WTC11 (cell line): ENCODE data around the gene PPP1R10.

ENCODE experiments used
- IRF2 ChIP-seq: sonication (generic); formaldehyde crosslinking; IDR thresholded peaks from 2 replicates; pipeline ENCODE4 v1.8.0; 2022; ENCODE audit warnings: low read depth, missing genetic modification reagents, borderline replicate concordance
- JUN ChIP-seq: sonication (generic); formaldehyde crosslinking; IDR thresholded peaks from 2 replicates; pipeline ENCODE4 v1.8.0; 2023; ENCODE audit warnings: mild to moderate bottlenecking, missing genetic modification reagents
- NFE2L1 ChIP-seq: sonication (generic); formaldehyde crosslinking; IDR thresholded peaks from 2 replicates; pipeline ENCODE4 v1.8.1; 2023; ENCODE audit warnings: missing genetic modification reagents
- SP1 ChIP-seq: sonication (generic); formaldehyde crosslinking; conservative IDR thresholded peaks from 2 replicates; pipeline ENCODE4 v1.8.1; 2022; ENCODE audit warnings: missing genetic modification reagents
- TCF7 ChIP-seq: sonication (generic); formaldehyde crosslinking; IDR thresholded peaks from 2 replicates; pipeline ENCODE4 v1.8.0; 2022; ENCODE audit warnings: mild to moderate bottlenecking, low read depth, missing genetic modification reagents, moderate library complexity
- ZBTB21 ChIP-seq: sonication (generic); formaldehyde crosslinking; IDR thresholded peaks from 2 replicates; pipeline ENCODE4 v1.8.1; 2023; ENCODE audit warnings: mild to moderate bottlenecking, missing genetic modification reagents, borderline replicate concordance
- ZNF121 ChIP-seq: sonication (generic); formaldehyde crosslinking; IDR thresholded peaks from 2 replicates; pipeline ENCODE4 v1.8.0; 2023; ENCODE audit warnings: missing genetic modification reagents
- ZNF416 ChIP-seq: fragments of 250-450 bp; sonication (Bioruptor Pico); IDR thresholded peaks from 2 replicates; pipeline ENCODE4 v1.9.0; 2021; ENCODE audit warnings: mild to moderate bottlenecking, inconsistent platforms
- TF ChIP-seq, protein P1 (sequence below): fragments of 200-600 bp; IDR thresholded peaks from 2 replicates; pipeline ENCODE4 v1.8.0; 2022; ENCODE audit warnings: antibody characterized with exemption
- TF ChIP-seq, protein P2 (sequence below): sonication (generic); formaldehyde crosslinking; IDR thresholded peaks from 2 replicates; pipeline ENCODE4 v1.8.1; 2022; ENCODE audit warnings: mild to moderate bottlenecking, missing genetic modification reagents, moderate library complexity, borderline replicate concordance
- TF ChIP-seq, protein P3 (sequence below): fragments of 250-450 bp; sonication (Bioruptor Pico); IDR thresholded peaks from 2 replicates; pipeline ENCODE4 v2.1.2; 2022; ENCODE audit warnings: mild to moderate bottlenecking, moderate library complexity
- TF ChIP-seq, protein P4 (sequence below): sonication (generic); formaldehyde crosslinking; IDR thresholded peaks from 2 replicates; pipeline ENCODE4 v1.8.0; 2022; ENCODE audit warnings: mild to moderate bottlenecking, missing genetic modification reagents
- TF ChIP-seq, protein P5 (sequence below): fragments of 250-450 bp; sonication (Bioruptor Pico); IDR thresholded peaks from 2 replicates; pipeline ENCODE4 v1.8.0; 2021; ENCODE audit warnings: mild to moderate bottlenecking

DNA sequence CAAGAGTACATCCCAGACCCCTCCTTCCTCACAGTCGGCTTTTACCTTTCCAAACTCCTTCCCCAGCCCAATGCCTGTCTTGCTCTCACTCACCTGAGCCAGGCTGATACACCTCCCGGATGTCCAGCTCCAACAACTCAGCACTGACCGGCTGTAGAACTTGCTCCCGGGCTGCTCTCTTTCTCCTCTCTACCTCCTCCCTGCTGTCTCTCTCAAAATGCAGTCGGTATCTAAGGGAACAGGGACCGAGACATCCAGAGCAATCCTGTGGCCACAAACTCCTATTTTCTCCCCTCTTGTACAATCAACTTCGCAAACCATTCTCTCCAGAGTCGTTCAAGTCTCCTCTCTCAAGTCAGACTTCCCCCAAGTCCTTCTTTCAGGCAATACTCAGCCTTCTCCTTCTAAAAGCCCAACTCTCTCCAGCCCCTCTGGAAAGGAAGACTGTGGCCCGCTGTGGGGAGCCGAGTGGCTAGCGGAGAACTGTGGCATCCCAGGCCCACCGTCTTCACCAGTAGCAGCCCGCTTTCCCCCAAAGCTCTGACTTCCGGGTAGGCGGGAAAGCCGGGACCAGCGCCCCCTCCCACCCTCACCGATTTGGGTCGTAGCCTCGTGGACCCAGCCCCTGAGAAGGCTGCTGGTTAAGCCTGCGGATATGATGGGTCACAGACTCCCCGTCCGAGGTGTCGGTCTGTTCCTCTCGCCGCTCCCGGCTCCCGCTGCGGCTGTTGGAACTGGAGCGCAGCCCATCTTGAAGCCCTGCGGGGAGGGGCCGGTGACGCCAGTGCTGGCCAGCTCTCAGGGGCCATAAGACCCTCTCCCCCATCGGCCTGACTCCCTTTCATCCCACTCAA lies 61.9 kb downstream of the PPP1R10 start:
- TF ChIP-seq, protein P1, sequence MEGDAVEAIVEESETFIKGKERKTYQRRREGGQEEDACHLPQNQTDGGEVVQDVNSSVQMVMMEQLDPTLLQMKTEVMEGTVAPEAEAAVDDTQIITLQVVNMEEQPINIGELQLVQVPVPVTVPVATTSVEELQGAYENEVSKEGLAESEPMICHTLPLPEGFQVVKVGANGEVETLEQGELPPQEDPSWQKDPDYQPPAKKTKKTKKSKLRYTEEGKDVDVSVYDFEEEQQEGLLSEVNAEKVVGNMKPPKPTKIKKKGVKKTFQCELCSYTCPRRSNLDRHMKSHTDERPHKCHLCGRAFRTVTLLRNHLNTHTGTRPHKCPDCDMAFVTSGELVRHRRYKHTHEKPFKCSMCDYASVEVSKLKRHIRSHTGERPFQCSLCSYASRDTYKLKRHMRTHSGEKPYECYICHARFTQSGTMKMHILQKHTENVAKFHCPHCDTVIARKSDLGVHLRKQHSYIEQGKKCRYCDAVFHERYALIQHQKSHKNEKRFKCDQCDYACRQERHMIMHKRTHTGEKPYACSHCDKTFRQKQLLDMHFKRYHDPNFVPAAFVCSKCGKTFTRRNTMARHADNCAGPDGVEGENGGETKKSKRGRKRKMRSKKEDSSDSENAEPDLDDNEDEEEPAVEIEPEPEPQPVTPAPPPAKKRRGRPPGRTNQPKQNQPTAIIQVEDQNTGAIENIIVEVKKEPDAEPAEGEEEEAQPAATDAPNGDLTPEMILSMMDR, result no peak
- TF ChIP-seq, protein P2, sequence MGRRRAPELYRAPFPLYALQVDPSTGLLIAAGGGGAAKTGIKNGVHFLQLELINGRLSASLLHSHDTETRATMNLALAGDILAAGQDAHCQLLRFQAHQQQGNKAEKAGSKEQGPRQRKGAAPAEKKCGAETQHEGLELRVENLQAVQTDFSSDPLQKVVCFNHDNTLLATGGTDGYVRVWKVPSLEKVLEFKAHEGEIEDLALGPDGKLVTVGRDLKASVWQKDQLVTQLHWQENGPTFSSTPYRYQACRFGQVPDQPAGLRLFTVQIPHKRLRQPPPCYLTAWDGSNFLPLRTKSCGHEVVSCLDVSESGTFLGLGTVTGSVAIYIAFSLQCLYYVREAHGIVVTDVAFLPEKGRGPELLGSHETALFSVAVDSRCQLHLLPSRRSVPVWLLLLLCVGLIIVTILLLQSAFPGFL (CRISPR knock-in tag), result no peak
- no peak for TF ChIP-seq ZNF416 (CRISPR knock-in tag)
- TF ChIP-seq ZNF121 (CRISPR knock-in tag), result no peak
- no peak for TF ChIP-seq ZBTB21
- TF ChIP-seq, protein P3, sequence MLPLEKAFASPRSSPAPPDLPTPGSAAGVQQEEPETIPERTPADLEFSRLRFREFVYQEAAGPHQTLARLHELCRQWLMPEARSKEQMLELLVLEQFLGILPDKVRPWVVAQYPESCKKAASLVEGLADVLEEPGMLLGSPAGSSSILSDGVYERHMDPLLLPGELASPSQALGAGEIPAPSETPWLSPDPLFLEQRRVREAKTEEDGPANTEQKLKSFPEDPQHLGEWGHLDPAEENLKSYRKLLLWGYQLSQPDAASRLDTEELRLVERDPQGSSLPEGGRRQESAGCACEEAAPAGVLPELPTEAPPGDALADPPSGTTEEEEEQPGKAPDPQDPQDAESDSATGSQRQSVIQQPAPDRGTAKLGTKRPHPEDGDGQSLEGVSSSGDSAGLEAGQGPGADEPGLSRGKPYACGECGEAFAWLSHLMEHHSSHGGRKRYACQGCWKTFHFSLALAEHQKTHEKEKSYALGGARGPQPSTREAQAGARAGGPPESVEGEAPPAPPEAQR (CRISPR knock-in tag), result no peak
- TF ChIP-seq NFE2L1 (CRISPR knock-in tag), result no peak
- TF ChIP-seq, protein P4, sequence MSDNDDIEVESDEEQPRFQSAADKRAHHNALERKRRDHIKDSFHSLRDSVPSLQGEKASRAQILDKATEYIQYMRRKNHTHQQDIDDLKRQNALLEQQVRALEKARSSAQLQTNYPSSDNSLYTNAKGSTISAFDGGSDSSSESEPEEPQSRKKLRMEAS (CRISPR knock-in tag), result no peak
- TF ChIP-seq, protein P5, sequence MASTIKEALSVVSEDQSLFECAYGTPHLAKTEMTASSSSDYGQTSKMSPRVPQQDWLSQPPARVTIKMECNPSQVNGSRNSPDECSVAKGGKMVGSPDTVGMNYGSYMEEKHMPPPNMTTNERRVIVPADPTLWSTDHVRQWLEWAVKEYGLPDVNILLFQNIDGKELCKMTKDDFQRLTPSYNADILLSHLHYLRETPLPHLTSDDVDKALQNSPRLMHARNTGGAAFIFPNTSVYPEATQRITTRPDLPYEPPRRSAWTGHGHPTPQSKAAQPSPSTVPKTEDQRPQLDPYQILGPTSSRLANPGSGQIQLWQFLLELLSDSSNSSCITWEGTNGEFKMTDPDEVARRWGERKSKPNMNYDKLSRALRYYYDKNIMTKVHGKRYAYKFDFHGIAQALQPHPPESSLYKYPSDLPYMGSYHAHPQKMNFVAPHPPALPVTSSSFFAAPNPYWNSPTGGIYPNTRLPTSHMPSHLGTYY (CRISPR knock-in tag), result no peak
- TF ChIP-seq TCF7, result no peak
- TF ChIP-seq JUN (CRISPR knock-in tag), result no peak
- TF ChIP-seq SP1 (CRISPR knock-in tag), result no peak
- TF ChIP-seq IRF2, result no peak
